ENCODE results near the gene MROH2B.

Gene MROH2B

GRCh38 chr5:40972434-40972833 lies 98.7 kb downstream of the MROH2B start:
- DNase-seq (ENCODE audit: low read depth, low spot score), result no peak

- DNase-seq (ENCODE audit: low read depth, low spot score), result no peak
These were observed 108.8 kb downstream of the MROH2B start for GRCh38 chr5:40962207-40962955.

- DNase-seq (ENCODE audit: low read depth, low spot score), result no peak
These were observed 111.1 kb downstream of the MROH2B start for GRCh38 chr5:40960037-40960436.

DNA sequence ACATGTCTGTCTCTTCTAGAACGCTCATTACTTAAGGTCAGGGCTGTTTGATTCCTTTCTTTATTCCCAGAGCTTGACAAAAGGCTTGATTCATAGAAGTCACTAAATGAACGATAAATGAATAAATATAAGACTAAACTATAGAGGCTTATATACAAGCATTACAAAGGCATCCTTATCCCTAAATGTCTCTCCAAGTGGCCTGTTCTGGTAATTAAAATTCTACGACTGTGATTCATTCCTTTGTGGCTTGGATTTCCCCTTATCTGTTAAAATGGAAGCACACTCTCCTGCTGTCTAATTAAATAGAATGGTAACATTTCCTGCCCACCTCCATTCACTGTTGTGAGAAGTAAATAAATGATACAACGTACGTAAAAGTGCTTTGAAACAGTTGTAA lies 112.3 kb downstream of the MROH2B start:
- DNase-seq (ENCODE audit: low read depth, low spot score), result no peak

DNA sequence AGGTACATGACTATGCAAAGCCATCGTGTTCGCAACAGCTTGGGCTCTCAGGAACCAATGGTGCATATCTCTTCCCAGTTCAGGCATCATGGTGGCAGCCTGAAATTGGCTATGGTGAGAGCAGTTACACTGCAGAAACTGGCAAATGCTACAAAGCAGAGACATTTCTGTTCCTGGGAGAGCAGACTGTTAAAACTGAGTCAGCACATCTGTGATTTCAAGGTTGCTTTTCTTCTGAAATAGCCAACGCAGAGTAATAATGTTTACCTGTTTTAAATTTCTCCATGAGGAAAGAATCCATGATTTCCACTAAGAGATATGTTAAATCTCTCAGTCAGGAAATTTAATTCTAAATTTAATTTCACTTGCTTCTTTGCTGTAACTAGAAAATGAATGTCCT lies 114.1 kb downstream of the MROH2B start:
- no peak for DNase-seq (ENCODE audit: low read depth, low spot score)

DNA sequence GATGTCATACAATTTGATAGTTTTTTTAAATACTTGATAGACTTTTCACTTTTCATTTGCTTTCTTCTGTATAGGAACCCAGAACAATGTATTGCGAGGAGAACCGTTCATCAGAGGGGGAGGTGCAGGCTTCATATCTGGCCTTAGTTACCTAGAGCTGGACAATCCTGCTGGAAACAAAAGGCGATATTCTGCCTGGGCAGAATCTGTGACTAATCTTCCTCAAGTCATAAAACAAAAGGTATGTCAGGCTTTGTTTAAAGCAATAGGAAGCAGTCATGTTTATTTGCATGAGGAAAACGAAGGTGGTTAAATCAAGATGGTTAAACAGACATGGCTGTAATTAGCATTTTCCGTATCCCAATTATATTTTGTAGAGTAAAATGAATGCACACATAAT lies 115.8 kb downstream of the MROH2B start:
- no peak for DNase-seq (ENCODE audit: low read depth, low spot score)

All from smooth muscle cell of the brain vasculature (primary cell).